Epithelial cell of proximal tubule (primary cell): Measurements from ENCODE around the gene ZNF683. TPM values are rescaled to one million over a fixed set of nuclear protein-coding genes. Genes with fewer than 3 reads are reported as not detected.

Source experiments
- DNase-seq: peaks from one replicate; pipeline ENCODE4 v3.0.0-alpha.2; 2011; ENCODE audit warnings: low read depth
- H3K4me3 ChIP-seq: 2 replicates; pipeline ENCODE4 v1.5.1; 2011; ENCODE audit warnings: low read depth, mild to moderate bottlenecking, low read length
- total RNA-seq: library from RNA; depleted of rRNA; stranded (reverse); fragments of >200 nt; gene quantifications from 2 replicates; pipeline ENCODE4 v1.2.3, GENCODE V29; 2015
- TF ChIP-seq, protein P1 (sequence below): conservative IDR thresholded peaks from 2 replicates; pipeline ENCODE4 v1.5.1; 2012; ENCODE audit warnings: low read depth, mild to moderate bottlenecking, low read length

Gene ZNF683
- total RNA-seq, 1 donor from 2014 or later = not detected

DNA sequence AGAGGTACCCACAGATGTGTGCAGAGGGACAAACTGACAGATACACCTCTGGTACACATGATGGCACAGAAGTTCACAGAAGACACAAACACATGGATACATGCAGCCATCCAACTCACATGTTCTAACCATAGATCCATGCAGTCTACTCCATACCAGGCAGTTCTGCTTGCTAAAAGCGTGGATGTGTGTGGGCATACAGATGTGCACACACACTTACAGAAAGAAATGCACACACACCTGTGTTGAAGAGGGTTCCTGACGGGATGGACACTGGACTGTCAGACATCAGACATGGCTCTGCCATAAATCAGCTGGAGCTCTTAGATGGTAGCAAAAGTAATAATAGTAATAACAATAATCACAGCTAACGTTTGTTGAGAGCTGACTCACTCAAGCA lies 48.0 kb downstream of the ZNF683 start:
- TF ChIP-seq, protein P1, sequence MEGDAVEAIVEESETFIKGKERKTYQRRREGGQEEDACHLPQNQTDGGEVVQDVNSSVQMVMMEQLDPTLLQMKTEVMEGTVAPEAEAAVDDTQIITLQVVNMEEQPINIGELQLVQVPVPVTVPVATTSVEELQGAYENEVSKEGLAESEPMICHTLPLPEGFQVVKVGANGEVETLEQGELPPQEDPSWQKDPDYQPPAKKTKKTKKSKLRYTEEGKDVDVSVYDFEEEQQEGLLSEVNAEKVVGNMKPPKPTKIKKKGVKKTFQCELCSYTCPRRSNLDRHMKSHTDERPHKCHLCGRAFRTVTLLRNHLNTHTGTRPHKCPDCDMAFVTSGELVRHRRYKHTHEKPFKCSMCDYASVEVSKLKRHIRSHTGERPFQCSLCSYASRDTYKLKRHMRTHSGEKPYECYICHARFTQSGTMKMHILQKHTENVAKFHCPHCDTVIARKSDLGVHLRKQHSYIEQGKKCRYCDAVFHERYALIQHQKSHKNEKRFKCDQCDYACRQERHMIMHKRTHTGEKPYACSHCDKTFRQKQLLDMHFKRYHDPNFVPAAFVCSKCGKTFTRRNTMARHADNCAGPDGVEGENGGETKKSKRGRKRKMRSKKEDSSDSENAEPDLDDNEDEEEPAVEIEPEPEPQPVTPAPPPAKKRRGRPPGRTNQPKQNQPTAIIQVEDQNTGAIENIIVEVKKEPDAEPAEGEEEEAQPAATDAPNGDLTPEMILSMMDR = no peak
- no peak overlapping the region for H3K4me3 ChIP-seq
- no peak for DNase-seq

DNA sequence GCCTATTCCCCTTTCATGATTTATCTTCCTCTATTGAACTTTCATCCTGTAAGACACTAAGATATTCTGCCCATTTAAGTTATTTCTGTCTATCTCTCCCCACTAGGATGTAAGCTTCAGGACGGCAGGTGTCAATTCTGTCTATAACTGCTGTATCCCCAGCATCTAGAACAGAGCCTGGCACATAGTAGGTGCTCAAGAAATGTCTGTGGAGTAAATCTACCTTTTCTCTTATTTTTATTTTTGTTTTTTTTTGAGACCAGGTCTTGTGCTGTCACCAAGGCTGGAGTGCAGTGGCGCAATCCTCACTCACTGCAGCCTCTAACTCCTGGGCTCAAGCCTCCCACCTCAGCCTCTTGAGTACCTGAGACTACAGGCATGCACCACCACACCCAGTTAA lies 49.2 kb downstream of the ZNF683 start:
- DNase-seq = no peak
- no peak overlapping the region for H3K4me3 ChIP-seq
- TF ChIP-seq, protein P1 = no peak

DNA sequence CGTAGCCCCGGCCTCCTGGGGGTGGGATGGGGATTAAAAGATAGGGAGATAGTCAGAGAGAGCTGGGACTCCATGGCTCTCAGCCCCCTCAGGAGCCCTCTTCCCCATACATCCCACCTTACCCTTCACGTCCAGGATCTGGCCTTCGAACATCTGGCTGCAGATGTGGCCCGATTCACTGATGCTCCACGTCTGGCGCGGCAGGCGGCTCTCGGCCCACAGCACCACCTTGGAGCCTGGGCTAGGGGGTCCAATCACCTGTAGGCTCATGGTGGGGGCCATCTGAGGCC lies 50.6 kb downstream of the ZNF683 start:
- TF ChIP-seq, protein P1 = no peak
- no peak for DNase-seq
- H3K4me3 ChIP-seq = no peak overlapping the region

DNA sequence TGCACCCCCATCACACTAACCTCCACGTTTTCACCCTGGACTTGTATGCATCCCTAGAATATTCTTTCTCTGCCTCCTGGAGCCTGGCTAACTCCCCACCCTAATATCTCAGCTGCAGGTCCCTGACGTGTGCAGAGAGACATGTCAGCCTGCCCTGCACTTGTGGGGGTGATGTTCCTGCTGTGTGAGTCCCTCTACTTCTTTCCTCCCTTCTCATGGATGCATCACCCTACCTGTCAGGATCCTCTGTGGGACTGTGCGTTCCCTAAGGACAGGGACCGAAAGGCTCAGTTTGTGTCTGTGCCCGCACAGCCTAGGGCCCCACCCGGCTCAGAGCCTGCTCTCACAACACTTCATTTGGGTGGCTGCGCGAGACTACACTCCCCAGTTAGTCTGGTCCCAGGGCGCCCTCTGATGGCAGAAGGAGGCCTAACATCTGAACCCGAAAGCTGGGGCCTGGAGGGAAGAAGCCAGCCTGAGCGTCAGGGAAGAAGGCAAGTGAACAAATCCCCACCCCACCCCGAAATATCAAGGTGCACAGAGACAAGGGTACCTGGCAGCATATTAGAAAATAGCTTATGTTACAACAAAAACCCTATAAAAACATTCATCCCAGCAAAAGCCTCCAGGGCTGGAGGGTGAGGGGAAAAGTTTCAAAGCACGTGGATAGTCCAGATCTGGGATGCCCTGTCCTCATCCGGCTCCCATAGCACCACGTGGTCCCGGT lies 51.1 kb downstream of the ZNF683 start:
- no peak for DNase-seq
- no peak overlapping the region for H3K4me3 ChIP-seq
- TF ChIP-seq, protein P1 = peak; percentile 85

DNA sequence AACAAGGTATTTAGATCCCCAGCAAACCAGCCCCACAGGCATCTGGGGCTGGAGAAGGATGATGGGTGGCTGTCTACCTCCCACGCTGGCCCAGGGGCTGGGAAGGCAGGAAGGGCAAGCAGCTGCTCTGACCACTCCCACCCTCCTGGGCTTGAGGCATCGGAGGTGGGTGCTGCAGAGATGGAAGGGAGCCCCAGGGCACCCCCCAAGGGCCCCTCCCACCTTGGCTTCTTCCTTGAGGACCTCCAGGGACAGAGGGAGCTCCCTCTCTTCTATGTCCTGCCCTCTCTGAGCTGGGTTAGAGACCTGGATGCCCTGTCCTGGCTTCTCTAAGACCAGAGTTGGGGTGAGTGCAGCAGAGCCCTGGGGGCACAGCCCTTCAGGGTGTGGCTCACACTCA lies 51.7 kb downstream of the ZNF683 start:
- no peak overlapping the region for H3K4me3 ChIP-seq
- no peak for DNase-seq
- TF ChIP-seq, protein P1 = no peak

DNA sequence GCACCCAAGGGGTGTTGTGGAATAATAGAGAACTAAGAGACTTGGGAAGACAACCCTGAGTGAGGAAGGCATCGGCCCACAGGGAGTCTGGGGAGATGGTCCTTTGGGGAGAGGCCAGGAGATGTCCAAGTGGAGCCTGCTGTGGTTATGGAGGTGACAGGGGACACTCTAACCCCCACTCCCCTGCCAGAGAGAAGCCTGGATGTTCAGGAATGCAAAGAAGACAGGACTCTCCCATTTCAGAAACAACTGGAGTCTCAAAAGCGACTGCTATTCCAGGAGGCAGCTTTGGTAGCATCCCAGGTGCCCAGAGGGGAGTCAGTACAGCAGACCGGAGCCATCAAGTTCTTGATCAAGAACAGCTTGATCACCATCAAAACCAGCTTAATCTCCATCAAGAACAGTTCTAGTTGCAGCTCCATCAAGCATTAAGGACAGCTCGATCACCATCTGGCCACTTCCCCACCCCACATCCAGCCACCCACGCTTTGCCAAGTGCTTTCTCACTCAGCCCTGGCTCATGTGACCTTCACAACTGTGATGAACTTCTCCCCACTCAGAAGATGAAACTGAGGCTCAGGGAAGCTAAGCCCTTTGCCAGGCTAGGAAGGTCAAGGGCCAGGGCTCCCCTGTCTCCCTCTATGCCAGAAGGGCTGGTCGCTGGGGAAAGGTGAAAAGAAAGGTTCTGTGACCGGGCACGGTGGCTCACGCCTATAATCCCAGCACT lies 54.0 kb downstream of the ZNF683 start:
- no peak overlapping the region for H3K4me3 ChIP-seq
- TF ChIP-seq, protein P1 = no peak
- no peak for DNase-seq
